ENCODE data around the gene OTUD3.
"Not testable (repeated sequence)": the region's sequence is repeated elsewhere in the genome, so short reads cannot be mapped to it uniquely, and the experiment has no call there.

Gene OTUD3

DNA sequence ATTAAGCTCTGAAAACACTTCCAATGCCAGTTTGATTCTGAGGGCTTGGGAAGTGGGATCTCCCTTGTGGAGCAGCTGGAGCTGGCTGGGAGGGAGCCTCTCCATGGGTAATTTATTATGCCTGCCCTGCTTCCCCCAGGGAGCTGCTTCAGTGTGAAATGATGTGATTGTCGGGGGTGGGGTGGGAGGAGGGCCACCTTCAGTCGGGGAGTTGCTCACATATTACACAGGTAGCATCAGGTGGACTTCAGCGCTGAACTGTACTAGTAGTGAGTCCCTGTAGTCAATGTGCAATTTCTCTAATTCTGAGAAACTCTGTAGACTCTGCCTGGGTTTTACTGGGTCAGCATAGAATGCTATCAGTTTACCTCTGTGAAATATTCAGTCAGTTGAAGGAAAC is 28.5 kb downstream of the OTUD3 start:
- no peak for DNase-seq (ENCODE audit: extremely low read depth in 1 of 2, low read depth in 1 of 2)

DNA sequence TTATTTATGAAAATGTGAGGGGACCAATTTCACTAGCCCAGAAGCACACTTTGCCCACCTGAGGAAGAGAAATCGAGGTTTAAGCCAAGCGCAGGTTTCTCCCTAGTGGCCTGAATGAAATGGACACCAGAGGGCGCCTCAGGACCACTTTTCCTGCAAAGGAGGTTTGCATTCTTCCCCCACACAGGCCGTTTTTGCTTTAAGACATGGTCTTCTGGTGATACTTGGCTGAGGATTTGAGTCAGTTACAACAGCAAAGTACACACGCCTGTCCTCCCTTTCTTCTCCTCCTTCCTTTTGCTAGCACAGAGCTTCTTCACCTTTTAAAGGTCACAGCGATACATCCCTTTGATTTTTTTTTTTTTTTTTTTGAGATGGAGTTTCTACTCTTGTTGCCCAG is 35.9 kb downstream of the OTUD3 start:
- DNase-seq (ENCODE audit: extremely low read depth in 1 of 2, low read depth in 1 of 2), result peak; percentile 57 to 69

DNA sequence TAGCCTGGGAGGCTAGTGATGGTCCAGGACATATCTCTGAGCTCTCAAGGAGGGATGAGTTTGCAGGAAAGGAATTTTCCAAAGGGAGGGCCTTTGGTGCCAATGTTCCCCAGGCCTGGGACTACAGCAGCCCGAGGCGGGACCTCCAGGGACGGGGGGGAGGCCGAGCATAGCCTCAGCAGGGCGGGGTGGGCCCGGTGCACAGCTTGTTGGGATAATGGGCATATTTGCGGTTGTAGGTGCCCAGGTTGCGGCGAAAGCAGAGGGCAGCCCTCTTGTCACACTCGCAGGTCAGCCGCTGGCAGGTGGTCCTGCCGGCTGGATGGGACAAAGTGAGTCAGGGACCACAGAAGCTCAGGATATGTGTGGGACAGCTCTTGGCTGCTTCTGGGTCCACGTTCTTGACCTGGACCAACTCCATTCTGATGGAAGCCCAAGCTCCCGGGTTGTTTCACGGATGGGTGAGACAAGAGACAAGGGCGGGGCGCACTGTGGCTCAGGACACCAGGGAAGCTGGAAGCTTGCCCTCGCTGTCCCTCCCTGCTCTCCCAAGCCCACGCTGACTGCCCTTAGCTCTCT is 38.0 kb downstream of the OTUD3 start:
- DNase-seq (ENCODE audit: extremely low read depth in 1 of 2, low read depth in 1 of 2), result no peak

GRCh38 chr1:19921310-19921709 is 39.1 kb downstream of the OTUD3 start:
- DNase-seq (ENCODE audit: extremely low read depth in 1 of 2, low read depth in 1 of 2), result no peak

GRCh38 chr1:19922015-19922688 is 40.0 kb downstream of the OTUD3 start:
- no peak for DNase-seq (ENCODE audit: extremely low read depth in 1 of 2, low read depth in 1 of 2)

GRCh38 chr1:19923137-19923952 is 41.1 kb downstream of the OTUD3 start, which contains the start of gene PLA2G2E:
Gene PLA2G2E (minus strand): TSS chr1:19923617. CDS start chr1:19923559, 58 bp downstream.
- no peak for DNase-seq (ENCODE audit: extremely low read depth in 1 of 2, low read depth in 1 of 2)

- DNase-seq (ENCODE audit: extremely low read depth in 1 of 2, low read depth in 1 of 2), result no peak
Observed at GRCh38 chr1:19923953-19924346, 41.8 kb downstream of the OTUD3 start.

- DNase-seq (ENCODE audit: extremely low read depth in 1 of 2, low read depth in 1 of 2), result no peak
Observed at GRCh38 chr1:19925342-19926070, 43.3 kb downstream of the OTUD3 start.

DNA sequence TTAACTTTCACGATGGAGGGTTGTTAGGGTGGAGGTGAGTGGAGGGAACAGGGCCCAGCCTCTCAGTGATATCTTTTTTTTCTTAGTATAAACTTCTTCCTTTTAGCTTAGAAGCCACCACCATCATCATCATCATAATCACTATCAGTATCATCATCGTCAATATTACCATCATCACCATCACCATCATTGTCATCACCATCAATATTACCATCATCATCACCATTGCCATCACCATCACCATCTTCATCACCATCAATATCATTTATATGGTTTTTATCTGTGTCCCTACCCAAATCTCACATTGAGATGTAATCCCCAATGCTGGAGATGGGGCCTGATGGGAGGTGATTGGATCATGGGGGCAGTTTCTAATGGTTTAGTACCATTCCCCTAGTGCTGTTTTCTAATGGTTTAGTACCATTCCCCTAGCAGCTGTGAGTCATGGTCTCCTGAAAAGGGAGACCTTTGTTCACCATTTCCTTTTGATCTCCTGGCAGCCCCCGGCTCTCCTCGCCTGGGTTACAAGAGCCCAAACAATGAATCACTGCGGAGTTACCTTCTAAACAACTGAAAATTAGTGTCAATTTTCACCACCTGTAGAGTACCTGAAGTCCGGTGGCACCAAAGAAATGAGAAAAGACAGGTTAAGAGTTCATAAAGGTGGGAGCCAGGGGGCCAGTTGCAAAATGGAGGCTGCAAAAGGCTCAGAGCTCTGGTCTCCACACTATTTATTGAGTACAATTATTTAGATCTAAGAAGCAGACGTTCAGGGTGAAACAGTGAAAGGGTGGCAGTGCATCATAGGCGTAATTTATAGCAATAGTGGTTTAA is 44.3 kb downstream of the OTUD3 start:
- no peak for DNase-seq (ENCODE audit: extremely low read depth in 1 of 2, low read depth in 1 of 2)

GRCh38 chr1:19927130-19927421 is 44.9 kb downstream of the OTUD3 start:
- DNase-seq (ENCODE audit: extremely low read depth in 1 of 2, low read depth in 1 of 2), result not testable (repeated sequence)

- DNase-seq (ENCODE audit: extremely low read depth in 1 of 2, low read depth in 1 of 2), result no peak
Observed at GRCh38 chr1:19932866-19933265, 50.7 kb downstream of the OTUD3 start.

GRCh38 chr1:19934336-19934735 is 52.1 kb downstream of the OTUD3 start:
- no peak for DNase-seq (ENCODE audit: extremely low read depth in 1 of 2, low read depth in 1 of 2)

DNA sequence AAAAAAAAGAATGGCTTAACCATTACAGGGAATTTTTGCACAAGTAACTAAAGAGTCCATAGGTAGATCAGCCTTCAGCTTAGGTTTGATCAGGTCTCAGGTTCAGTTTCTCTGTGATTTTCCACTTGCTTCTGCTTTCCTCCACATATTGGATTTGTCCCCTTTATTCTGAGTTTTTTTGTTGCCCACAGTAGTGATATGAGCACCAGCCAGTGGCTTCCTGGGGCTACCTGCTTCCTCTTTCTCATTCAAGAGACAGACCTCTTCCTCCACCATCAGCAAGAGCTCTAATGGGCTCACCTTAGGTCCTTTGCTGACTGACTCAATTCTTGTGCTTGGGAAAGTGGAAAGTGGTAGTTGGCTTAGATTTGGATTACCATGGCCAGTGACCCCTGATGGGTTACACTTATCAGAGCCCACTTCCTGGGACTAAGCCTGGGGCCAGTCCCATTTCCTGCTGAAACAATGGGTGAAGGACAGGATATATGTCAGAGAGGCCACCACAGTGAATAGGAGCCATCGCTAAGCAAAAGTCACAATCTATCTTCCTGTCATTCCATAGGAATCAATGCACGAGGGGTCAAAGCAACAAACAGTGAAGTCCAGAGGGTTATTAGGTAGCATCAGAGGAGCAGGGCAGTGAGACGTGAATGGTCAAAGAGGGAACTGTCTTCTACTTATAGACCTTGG is 54.0 kb downstream of the OTUD3 start:
- no peak for DNase-seq (ENCODE audit: extremely low read depth in 1 of 2, low read depth in 1 of 2)

DNA sequence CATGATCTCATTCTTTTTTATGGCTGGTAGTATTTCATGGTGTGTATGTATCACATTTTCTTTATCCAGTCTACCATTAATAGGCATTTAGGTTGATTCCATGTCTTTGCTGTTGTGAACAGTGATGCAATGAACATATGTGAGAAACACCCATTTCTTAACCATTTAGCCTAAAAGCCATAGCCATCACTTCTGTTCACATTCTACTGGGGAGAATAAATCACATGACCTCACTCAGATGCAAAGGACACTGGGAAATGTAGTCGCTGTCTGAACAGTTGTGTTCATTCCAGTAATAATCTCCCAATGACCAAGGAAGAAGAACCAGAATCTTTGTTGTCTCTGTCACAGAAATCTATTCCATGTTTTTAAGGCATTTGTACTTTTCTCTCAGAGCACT is 56.3 kb downstream of the OTUD3 start:
- DNase-seq (ENCODE audit: extremely low read depth in 1 of 2, low read depth in 1 of 2), result no peak

- DNase-seq (ENCODE audit: extremely low read depth in 1 of 2, low read depth in 1 of 2), result no peak
Observed at GRCh38 chr1:19940486-19941205, 58.5 kb downstream of the OTUD3 start.

DNA sequence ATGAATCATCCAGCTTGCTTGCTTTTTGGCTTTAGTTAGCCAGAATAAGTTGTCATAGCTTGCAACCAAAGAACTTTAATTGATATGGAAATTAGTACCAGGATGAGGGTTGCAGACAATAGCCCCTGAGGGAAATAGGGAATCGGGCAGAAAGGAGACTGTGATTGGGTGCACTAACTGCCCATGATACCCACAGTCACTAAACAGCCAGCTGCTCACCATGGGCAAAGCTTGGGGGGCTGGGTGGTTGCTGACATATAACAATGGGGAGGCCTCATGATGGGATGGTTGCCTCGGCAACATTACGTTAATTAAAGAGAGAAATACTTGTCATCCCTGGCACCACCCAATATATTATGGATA is 59.0 kb downstream of the OTUD3 start:
- no peak for DNase-seq (ENCODE audit: extremely low read depth in 1 of 2, low read depth in 1 of 2)

DNA sequence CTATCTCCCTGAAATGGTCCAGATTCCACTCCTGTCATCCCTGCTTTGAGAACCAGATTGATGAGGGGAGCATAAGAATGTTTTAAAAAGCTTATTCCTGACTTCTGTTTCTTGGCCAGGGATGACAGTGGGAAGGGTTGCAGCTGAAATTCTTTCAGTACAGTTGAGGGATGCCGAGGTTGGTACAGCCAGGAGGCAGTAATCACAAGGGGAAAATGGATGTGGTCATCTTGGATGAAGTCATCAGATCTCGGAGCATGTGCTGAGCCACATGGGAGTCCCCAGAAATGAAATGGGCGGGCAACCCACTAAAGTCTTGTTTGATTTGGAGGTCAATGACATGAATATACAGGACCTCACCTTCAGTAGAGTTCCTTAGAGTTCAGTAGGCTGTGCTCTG is 59.9 kb downstream of the OTUD3 start:
- no peak for DNase-seq (ENCODE audit: extremely low read depth in 1 of 2, low read depth in 1 of 2)

- no peak for DNase-seq (ENCODE audit: extremely low read depth in 1 of 2, low read depth in 1 of 2)
Observed at GRCh38 chr1:19942657-19943056, 60.5 kb downstream of the OTUD3 start.

GRCh38 chr1:19945914-19946313 is 63.7 kb downstream of the OTUD3 start:
- no peak for DNase-seq (ENCODE audit: extremely low read depth in 1 of 2, low read depth in 1 of 2)

Measured in activated CD8-positive, alpha-beta memory T cell treated with anti-CD3 and anti-CD28 coated beads for 1 hour (primary cell).